Memory B cell (primary cell): ENCODE measurements around the gene FBXW10.
A peak's percentile ranks its signal among the peaks of the same experiment; 100 is the strongest.
"Not testable (repeated sequence)": the region's sequence is repeated elsewhere in the genome, so short reads cannot be mapped to it uniquely, and the experiment has no call there.

Experiments used
- ATAC-seq: fragments of 150-1000 bp; cut with Tn5 transposase; 2 replicates; pipeline ENCODE4 v1.10.0; 2021; ENCODE audit warnings: low read depth, mild to moderate bottlenecking, moderate library complexity
- DNase-seq, 2 donors: peaks; one replicate each; pipeline ENCODE4 v3.0.0; 2022; ENCODE audit warnings: low spot score in 2 of 2
- H3K27ac Mint-ChIP-seq: one replicate; pipeline ENCODE4 v1.8.0; 2022; ENCODE audit warnings: mild to moderate bottlenecking, moderate library complexity, mixed read lengths
- H3K27me3 Mint-ChIP-seq: one replicate; pipeline ENCODE4 v1.8.0; 2022; ENCODE audit warnings: mixed read lengths
- H3K36me3 Mint-ChIP-seq: one replicate; pipeline ENCODE4 v1.8.0; 2022; ENCODE audit warnings: mild to moderate bottlenecking, mixed read lengths
- H3K4me1 Mint-ChIP-seq: one replicate; pipeline ENCODE4 v1.8.0; 2022; ENCODE audit warnings: mixed read lengths
- H3K4me3 Mint-ChIP-seq: one replicate; pipeline ENCODE4 v1.8.0; 2022; ENCODE audit warnings: mild to moderate bottlenecking, moderate library complexity, mixed read lengths
- H3K9me3 Mint-ChIP-seq: one replicate; pipeline ENCODE4 v1.8.0; 2022; ENCODE audit warnings: mixed read lengths

FBXW10 gene

GRCh38 chr17:18743699-18744421 lies at the start of gene FBXW10:
Gene FBXW10 (plus strand): TSS chr17:18744054. CDS start chr17:18744245, 191 bp downstream.
- H3K27ac Mint-ChIP-seq = not testable (repeated sequence)

DNA sequence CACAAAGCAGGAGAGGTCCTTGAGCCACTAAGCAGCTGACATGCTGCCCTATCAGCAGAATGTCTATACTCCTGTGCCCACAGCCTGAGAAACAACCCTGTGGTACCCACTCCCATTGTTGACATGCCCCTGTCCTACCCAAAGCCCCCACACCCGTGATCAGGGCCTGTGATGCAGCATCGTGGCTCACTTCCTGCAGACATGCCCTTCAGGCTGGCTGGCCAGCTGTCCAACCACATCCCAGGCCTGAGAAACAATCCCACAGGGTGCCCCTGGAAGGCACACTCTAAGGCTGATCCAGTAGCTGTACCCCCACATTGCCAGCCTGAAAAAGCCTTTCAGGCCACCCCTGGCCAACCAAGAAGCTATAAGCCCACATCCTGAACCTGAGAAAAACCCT lies 48.7 kb upstream of the FBXW10 start:
- not testable (repeated sequence) for H3K9me3 Mint-ChIP-seq, H3K36me3 Mint-ChIP-seq, H3K4me1 Mint-ChIP-seq, ATAC-seq, H3K27ac Mint-ChIP-seq, H3K27me3 Mint-ChIP-seq, DNase-seq, H3K4me3 Mint-ChIP-seq

More at GRCh38 chr17:18743699-18744421, at the start of gene FBXW10:
- ATAC-seq, H3K9me3 Mint-ChIP-seq, H3K4me1 Mint-ChIP-seq, H3K4me3 Mint-ChIP-seq, H3K36me3 Mint-ChIP-seq, H3K27me3 Mint-ChIP-seq, DNase-seq: not testable (repeated sequence)

- DNase-seq, H3K9me3 Mint-ChIP-seq, H3K36me3 Mint-ChIP-seq, H3K4me1 Mint-ChIP-seq, ATAC-seq, H3K27me3 Mint-ChIP-seq: not testable (repeated sequence)
- peak overlapping the region; percentile 97 for H3K4me3 Mint-ChIP-seq
- peak overlapping the region; percentile 70 for H3K27ac Mint-ChIP-seq
Observed at GRCh38 chr17:18698473-18699103, 45.3 kb upstream of the FBXW10 start.

- H3K27me3 Mint-ChIP-seq, H3K4me3 Mint-ChIP-seq, H3K9me3 Mint-ChIP-seq, H3K4me1 Mint-ChIP-seq, ATAC-seq, H3K36me3 Mint-ChIP-seq, DNase-seq, H3K27ac Mint-ChIP-seq: not testable (repeated sequence)
Observed at GRCh38 chr17:18705955-18706354, 37.9 kb upstream of the FBXW10 start.

DNA sequence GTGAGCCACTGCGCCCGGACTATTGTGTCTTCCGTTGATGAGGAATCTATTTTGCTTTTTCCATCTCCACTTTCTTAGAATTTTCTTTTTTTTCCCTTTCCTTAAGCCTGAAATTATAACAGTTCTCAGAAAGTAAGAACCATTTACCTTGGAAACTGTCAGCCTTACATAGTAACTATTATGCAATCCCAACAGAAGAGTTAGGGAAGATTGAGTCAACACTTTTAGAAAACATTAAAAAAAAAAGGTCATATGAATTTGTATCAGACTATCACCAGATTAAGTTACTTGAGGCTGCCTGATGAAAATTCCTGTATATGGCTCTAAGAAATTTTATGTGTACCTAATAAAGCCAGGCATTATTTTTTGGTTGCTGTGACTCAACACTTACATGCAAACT lies 35.6 kb upstream of the FBXW10 start:
- not testable (repeated sequence) for DNase-seq, H3K27me3 Mint-ChIP-seq, ATAC-seq

GRCh38 chr17:18712354-18712999 lies 31.4 kb upstream of the FBXW10 start:
- not testable (repeated sequence) for H3K4me1 Mint-ChIP-seq, H3K36me3 Mint-ChIP-seq, H3K27ac Mint-ChIP-seq, H3K9me3 Mint-ChIP-seq, H3K27me3 Mint-ChIP-seq, H3K4me3 Mint-ChIP-seq
- peak; percentile 41 to 56 for DNase-seq
- peak; percentile 78 for ATAC-seq

More for the DNA sequence above, 35.6 kb upstream of the FBXW10 start:
- H3K9me3 Mint-ChIP-seq, H3K4me3 Mint-ChIP-seq, H3K4me1 Mint-ChIP-seq, H3K36me3 Mint-ChIP-seq, H3K27ac Mint-ChIP-seq: not testable (repeated sequence)

DNA sequence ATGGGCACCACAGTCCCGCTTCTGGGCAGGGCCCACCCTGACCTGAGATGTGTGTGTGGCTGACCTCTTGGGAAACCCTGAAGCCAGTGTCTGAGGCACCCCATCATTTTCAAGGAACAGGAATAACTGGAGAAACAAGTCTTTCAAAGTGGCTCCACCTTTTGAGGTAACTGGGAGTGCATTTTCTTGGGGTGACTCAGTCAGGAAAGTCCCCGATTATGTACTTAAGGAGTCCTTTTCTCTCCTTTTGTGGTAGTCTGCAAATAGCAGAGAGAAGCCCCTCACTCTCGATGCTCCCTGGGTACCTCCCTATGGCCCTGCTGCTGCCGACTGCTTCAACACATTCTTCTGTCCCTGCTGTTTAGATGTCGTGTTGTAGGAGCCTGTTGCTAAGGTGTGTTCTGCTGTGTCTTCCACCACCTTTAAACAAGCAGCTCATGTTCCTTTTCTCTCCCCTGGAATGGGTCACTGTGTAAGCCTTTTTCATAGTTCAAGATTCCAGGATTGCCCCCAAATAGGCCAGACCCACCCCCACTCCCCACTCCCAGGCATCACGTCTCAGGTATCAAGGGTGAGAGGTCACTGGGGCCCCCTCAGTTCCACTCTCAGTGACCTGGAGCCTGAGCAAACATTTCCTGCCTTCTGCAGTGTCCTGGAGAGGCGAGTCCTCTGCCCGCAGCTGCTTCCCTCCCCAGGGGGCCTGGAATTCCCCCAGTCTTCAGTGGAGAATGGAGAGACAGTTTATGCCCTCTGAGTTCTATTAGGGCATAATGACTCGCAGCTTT lies 25.0 kb upstream of the FBXW10 start:
- H3K36me3 Mint-ChIP-seq, H3K27ac Mint-ChIP-seq, DNase-seq, H3K4me3 Mint-ChIP-seq, ATAC-seq, H3K4me1 Mint-ChIP-seq, H3K9me3 Mint-ChIP-seq, H3K27me3 Mint-ChIP-seq: not testable (repeated sequence)

- H3K4me1 Mint-ChIP-seq, H3K36me3 Mint-ChIP-seq, H3K27ac Mint-ChIP-seq, H3K4me3 Mint-ChIP-seq, H3K9me3 Mint-ChIP-seq, DNase-seq, ATAC-seq, H3K27me3 Mint-ChIP-seq: not testable (repeated sequence)
Observed at GRCh38 chr17:18719428-18720110, 24.3 kb upstream of the FBXW10 start.

DNA sequence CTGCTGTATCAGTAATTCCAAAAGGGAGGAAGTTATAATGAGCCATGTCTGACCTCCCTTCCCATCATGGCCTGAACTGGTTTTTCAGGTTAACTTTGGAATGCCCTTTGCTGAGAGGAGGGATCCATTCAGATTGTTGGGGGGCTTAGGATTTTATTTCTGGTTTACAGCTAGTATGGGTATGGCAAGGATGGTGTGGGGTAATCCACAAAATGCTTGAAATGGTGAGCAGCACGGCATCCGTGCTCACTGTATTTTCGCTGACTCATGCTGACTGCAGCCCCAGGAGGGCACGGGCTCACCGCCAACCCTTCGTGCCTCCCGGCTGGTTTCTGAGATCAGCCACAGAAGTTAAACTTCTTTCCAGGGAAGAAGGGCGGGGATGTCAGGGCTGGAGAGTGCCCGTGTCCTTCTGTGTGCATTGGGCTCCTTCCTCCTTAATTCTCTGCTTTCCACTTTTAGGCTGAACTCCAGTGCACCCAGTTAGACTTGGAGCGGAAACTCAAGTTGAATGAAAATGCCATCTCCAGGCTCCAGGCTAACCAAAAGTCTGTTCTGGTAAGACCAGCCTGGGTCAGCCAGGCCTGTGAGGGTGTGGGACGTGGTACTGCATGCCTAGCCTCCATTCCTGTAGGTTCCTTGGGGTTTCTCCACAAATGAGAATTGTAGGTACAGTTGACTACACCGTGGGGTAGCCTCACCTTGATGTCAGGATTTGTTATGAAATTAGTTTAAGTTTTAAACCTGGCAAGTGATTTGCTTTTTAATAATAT lies 21.9 kb upstream of the FBXW10 start:
- ATAC-seq, DNase-seq: not testable (repeated sequence)

DNA sequence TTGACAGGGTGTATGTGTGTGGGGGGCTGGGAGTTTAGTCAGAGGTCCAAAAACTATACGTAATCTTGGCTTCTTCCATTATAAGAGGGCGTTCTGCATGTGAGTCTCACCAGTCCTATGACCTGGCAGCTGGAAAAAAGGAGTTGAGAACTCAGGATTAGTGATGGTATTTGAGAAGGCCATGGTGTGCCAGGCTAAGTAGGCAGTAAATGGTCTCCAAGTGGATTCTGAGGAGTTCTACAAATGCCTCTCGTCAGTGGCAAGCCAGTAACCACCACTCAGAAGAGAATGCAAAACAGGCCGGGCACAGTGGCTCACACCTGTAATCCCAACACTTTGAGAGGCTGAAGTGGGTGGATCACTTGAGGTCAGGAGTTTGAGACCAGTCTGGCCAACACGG lies 21.2 kb upstream of the FBXW10 start:
- H3K9me3 Mint-ChIP-seq, H3K27me3 Mint-ChIP-seq, H3K4me3 Mint-ChIP-seq, H3K27ac Mint-ChIP-seq, DNase-seq, H3K36me3 Mint-ChIP-seq, H3K4me1 Mint-ChIP-seq, ATAC-seq: not testable (repeated sequence)

More for the DNA sequence above, 21.9 kb upstream of the FBXW10 start:
- H3K27me3 Mint-ChIP-seq, H3K9me3 Mint-ChIP-seq, H3K27ac Mint-ChIP-seq, H3K36me3 Mint-ChIP-seq, H3K4me3 Mint-ChIP-seq, H3K4me1 Mint-ChIP-seq: not testable (repeated sequence)

DNA sequence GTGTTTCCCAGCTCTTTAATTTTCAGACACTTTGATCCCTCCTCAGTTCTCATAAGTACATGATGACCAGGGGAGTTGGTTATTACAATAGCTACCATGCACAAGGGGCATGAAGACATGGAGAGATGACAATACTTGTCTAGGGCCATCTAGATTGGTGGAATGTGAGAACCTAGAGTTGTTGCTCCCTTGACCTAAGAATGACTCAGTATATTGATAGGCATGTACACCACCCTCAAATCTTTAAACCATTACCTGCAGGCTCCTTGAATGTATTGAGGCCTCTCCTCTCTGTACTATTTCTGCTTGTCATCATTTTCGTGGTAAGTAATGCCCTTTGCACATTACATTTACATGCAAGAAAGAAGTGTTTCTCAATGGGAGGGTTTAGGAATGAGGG lies 20.3 kb upstream of the FBXW10 start:
- not testable (repeated sequence) for H3K4me1 Mint-ChIP-seq, H3K27me3 Mint-ChIP-seq, H3K9me3 Mint-ChIP-seq, H3K4me3 Mint-ChIP-seq, H3K27ac Mint-ChIP-seq, ATAC-seq, DNase-seq, H3K36me3 Mint-ChIP-seq

GRCh38 chr17:18732438-18732837 lies 11.4 kb upstream of the FBXW10 start:
- H3K4me3 Mint-ChIP-seq, DNase-seq, H3K9me3 Mint-ChIP-seq, H3K4me1 Mint-ChIP-seq, ATAC-seq, H3K36me3 Mint-ChIP-seq, H3K27me3 Mint-ChIP-seq, H3K27ac Mint-ChIP-seq: not testable (repeated sequence)

- not testable (repeated sequence) for DNase-seq, H3K36me3 Mint-ChIP-seq, H3K27me3 Mint-ChIP-seq, H3K4me3 Mint-ChIP-seq, H3K9me3 Mint-ChIP-seq, H3K4me1 Mint-ChIP-seq, H3K27ac Mint-ChIP-seq, ATAC-seq
Observed at GRCh38 chr17:18733350-18733749, 10.5 kb upstream of the FBXW10 start.
